GM13977 (cell line): ENCODE data around the gene TYRP1.
"Not testable (repeated sequence)": the region's sequence is repeated elsewhere in the genome, so short reads cannot be mapped to it uniquely, and the experiment has no call there.

Experiments used
- DNase-seq: peaks from one replicate; pipeline ENCODE4 v3.0.0; 2012; ENCODE audit warnings: low spot score
- CTCF ChIP-seq: IDR thresholded peaks from 2 replicates; pipeline ENCODE4 v1.5.1; 2012; ENCODE audit warnings: mild to moderate bottlenecking, control low read depth; ENCODE audit not compliant: insufficient read depth; ENCODE audit errors: extremely low read depth, missing control alignments
- in situ Hi-C: fragments of 300-500 bp; cut with MboI; formaldehyde crosslinking; loops from one replicate; pipeline ENCODE4 v1.12.0; 2022; ENCODE audit warnings: low sequenced_read_pairs, low pct_unique_long_range_greater_than_20kb, mixed read lengths, inconsistent platforms; ENCODE audit not compliant: unreplicated experiment

TYRP1 gene

GRCh38 chr9:12674961-12675360 is 18.2 kb upstream of the TYRP1 start:
- no peak for TF ChIP-seq CTCF
- in situ Hi-C loops = no loop called here
- DNase-seq = no peak

GRCh38 chr9:12677462-12678126 is 15.6 kb upstream of the TYRP1 start:
- DNase-seq, in situ Hi-C loops: not testable (repeated sequence)

- in situ Hi-C loops = no loop called here
- no peak for TF ChIP-seq CTCF
- DNase-seq = no peak
These were observed 12.8 kb upstream of the TYRP1 start for GRCh38 chr9:12680341-12680740.

GRCh38 chr9:12680757-12681156 is 12.4 kb upstream of the TYRP1 start:
- in situ Hi-C loops = no loop called here
- no peak for TF ChIP-seq CTCF
- DNase-seq = no peak

GRCh38 chr9:12681620-12682019 is 11.6 kb upstream of the TYRP1 start:
- in situ Hi-C loops = no loop called here
- TF ChIP-seq CTCF = no peak
- no peak for DNase-seq

- DNase-seq = no peak
- in situ Hi-C loops = no loop called here
- no peak for TF ChIP-seq CTCF
These were observed 8.2 kb upstream of the TYRP1 start for GRCh38 chr9:12684974-12685373.

GRCh38 chr9:12689233-12689632 is 4.0 kb upstream of the TYRP1 start:
- no peak for DNase-seq
- no peak for TF ChIP-seq CTCF
- in situ Hi-C loops = no loop called here
